HG03457 (cell line): ENCODE data around the gene TUBB3.
"Not testable (repeated sequence)": the region's sequence is repeated elsewhere in the genome, so short reads cannot be mapped to it uniquely, and the experiment has no call there.

Experiments used
- ATAC-seq: cut with Tn5 transposase; IDR thresholded peaks from one replicate; pipeline ENCODE4 v1.9.1; 2021; ENCODE audit warnings: moderate number of reproducible peaks; ENCODE audit not compliant: unreplicated experiment

The TUBB3 gene

GRCh38 chr16:89962754-89963498 is 39.8 kb downstream of the TUBB3 start:
- ATAC-seq, result no peak

GRCh38 chr16:89964201-89964600 is 41.1 kb downstream of the TUBB3 start:
- ATAC-seq, result no peak

GRCh38 chr16:89965447-89966225 is 42.5 kb downstream of the TUBB3 start:
- no peak for ATAC-seq

GRCh38 chr16:89966756-89967155 is 43.6 kb downstream of the TUBB3 start:
- no peak for ATAC-seq

- ATAC-seq, result not testable (repeated sequence)
Observed at GRCh38 chr16:89967436-89967835, 44.3 kb downstream of the TUBB3 start.

- not testable (repeated sequence) for ATAC-seq
Observed at GRCh38 chr16:89968074-89968473, 44.9 kb downstream of the TUBB3 start.

GRCh38 chr16:89969741-89970410 is 46.7 kb downstream of the TUBB3 start:
- ATAC-seq, result no peak

GRCh38 chr16:89971495-89972243 is 48.5 kb downstream of the TUBB3 start:
- ATAC-seq, result peak; percentile 5

- ATAC-seq, result peak; percentile 62
Observed at GRCh38 chr16:89972244-89973234, 49.4 kb downstream of the TUBB3 start.

- no peak for ATAC-seq
Observed at GRCh38 chr16:89973235-89973634, 50.1 kb downstream of the TUBB3 start.

GRCh38 chr16:89973654-89974335 is 50.7 kb downstream of the TUBB3 start:
- no peak for ATAC-seq

- no peak for ATAC-seq
Observed at GRCh38 chr16:89974870-89975269, 51.7 kb downstream of the TUBB3 start.

GRCh38 chr16:89981414-89981813 is 58.3 kb downstream of the TUBB3 start:
- no peak for ATAC-seq

- no peak for ATAC-seq
Observed at GRCh38 chr16:89982318-89982717, 59.2 kb downstream of the TUBB3 start.

- ATAC-seq, result no peak
Observed at GRCh38 chr16:89983536-89983935, 60.4 kb downstream of the TUBB3 start.

- no peak for ATAC-seq
Observed at GRCh38 chr16:89984216-89984615, 61.1 kb downstream of the TUBB3 start.

- no peak for ATAC-seq
Observed at GRCh38 chr16:89985219-89985618, 62.1 kb downstream of the TUBB3 start.
